Measurements from ENCODE around the gene ARMCX1.
A peak's percentile ranks its signal among the peaks of the same experiment; 100 is the strongest.
"Not testable (repeated sequence)": the region's sequence is repeated elsewhere in the genome, so short reads cannot be mapped to it uniquely, and the experiment has no call there.

Gene ARMCX1

DNA sequence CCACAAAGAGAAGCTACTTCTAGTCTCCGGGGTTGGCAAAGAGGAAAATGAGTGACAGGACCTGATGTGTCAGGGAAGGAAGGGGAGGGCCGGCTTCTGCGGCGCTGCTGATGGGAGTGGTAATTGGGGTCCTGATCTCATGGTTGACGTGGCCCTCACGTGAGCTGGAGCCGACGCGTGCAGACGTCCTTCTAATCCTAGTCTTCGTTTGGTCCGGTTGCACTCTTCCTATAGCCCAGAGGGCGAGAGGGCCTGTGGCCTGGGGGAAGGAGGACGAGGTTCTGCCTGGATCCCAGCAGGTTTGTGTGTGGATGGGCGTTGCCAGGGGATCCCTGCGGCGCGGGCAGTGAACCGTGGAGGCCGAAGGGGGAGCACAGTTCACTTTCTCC, at the start of gene ARMCX1:
Gene ARMCX1, plus strand, starts transcription at position 186 of the 389 bp plus-strand sequence. CDS start 2,384 bp downstream, outside the sequence.
- ATAC-seq, result peak in 1 of 2 donors; percentile 69

DNA sequence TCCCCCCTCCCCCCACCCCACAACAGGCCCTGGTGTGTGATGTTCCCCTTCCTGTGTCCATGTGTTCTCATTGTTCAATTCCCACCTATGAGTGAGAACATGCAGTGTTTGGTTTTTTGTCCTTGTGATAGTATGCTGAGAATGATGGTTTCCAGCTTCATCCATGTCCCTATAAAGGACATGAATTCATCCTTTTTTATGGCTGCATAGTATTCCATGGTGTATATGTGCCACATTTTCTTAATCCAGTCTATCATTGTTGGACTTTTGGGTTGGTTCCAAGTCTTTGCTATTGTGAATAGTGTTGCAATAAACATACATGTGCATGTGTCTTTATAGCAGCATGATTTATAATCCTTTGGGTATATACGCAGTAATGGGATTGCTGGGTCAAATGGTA, 47.4 kb upstream of the ARMCX1 start:
- not testable (repeated sequence) for ATAC-seq

- no peak for ATAC-seq
Observed at GRCh38 chrX:101507372-101507771, 43.0 kb upstream of the ARMCX1 start.

DNA sequence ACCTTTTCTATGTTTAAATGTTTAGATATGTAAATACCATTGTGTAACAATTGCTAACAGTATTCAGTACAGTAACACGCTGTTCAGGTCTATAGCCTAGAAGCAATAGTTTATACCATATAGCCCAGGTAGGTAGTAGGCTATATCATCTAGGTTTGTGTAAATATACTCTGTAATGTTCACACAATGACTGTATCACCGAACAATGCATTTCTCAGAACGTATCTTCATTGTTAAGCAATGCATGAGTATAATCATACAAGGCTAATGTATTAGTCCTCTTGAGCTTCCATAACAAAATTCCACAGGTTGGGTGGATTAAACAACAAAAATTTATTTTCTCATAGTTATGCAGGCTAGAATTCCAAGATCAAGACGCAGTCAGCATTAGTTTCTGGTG, 42.4 kb upstream of the ARMCX1 start:
- ATAC-seq, result no peak

DNA sequence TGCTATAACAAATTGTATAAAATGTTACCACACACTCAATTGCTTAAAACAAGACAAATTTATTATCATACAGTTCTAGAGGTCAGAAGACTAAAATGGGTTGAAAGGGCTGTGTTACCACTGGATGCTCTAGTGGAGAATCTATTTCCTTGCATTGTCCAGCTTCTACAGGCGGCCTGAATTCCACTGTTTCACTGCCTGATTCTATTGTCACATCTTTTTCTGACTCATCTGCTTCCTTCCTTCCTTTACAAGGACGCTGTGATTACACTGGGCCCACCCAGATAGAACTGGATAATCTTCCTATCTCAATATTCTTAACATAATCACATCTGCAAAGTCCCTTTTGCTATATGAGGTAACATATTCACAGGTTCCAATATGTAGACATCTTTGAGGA, 19.4 kb upstream of the ARMCX1 start:
- no peak for ATAC-seq

DNA sequence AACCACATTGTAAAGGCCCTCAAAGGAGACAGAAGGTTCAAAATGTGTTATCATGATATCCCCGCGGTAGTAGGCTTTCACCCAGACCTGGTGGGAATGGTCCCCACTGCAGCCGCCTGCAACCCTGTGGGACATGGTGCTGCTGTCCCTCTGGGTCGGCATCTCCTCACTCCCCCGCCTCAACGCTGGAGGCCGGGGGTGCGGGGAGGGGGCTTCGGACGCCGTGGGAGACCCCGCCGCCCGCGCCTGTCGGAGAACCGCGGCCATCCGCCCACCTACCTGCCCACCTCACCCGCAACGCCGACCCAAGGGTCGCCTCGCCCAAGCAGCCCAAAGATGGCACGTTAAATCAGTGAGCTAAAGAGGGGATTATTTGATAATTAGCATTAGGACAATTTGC, 11.2 kb upstream of the ARMCX1 start:
- ATAC-seq, result no peak

GRCh38 chrX:101550751-101551379, 518 bp downstream of the ARMCX1 start:
- no peak for ATAC-seq

DNA sequence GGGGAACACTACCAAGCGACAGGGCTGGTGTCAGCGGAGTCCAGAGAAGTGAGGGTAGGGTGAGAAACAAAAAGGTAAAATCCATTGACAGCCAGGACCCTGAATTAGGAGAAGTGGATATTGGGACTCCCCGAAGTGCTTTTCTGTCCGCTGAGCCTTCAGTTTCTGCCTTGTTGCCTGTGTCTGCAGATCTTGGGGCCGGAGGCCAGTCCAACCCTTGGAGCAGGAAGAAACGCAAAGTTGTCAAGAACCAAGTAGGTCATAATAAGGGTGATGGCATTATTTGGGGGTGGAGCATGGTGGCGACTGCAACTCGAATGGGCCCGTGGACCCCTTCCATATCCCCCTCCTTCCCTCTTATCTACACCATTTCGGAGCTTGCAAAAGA, 1.0 kb downstream of the ARMCX1 start:
- no peak for ATAC-seq

DNA sequence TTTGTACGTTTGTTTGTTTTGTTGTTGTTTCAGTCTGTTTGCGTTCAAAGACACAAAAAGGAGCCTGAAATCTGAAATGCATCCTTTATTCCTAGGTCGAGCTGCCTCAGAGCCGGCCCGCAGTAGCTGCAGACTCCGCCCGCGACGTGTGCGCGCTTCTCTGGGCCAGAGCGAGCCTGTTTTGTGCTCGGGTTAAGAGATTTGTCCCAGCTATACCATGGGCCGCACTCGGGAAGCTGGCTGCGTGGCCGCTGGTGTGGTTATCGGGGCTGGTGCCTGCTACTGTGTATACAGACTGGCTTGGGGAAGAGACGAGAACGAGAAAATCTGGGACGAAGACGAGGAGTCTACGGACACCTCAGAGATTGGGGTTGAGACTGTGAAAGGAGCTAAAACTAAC, 2.4 kb downstream of the ARMCX1 start:
- no peak for ATAC-seq

DNA sequence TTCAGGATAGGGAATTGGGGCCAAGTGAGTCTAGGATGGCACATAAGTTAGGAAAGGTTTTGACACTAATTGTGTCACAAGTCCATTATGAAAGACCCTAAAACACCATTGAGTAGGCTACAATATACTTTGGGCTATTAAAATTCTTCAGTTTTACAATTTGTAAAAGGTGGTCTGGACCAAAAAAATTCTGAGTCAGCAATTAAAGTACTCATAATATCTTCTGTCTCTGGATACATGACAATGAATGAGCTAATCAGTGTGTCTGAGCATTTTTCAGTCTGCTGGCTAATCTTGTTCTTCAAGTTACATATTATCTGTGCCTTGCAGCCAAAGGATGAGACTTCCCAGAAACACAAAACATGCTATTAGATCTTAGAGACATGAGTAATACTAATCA, 14.3 kb downstream of the ARMCX1 start:
- no peak for ATAC-seq

GRCh38 chrX:101595739-101596419, 45.5 kb downstream of the ARMCX1 start:
- ATAC-seq, result peak; percentile 68 to 71

DNA sequence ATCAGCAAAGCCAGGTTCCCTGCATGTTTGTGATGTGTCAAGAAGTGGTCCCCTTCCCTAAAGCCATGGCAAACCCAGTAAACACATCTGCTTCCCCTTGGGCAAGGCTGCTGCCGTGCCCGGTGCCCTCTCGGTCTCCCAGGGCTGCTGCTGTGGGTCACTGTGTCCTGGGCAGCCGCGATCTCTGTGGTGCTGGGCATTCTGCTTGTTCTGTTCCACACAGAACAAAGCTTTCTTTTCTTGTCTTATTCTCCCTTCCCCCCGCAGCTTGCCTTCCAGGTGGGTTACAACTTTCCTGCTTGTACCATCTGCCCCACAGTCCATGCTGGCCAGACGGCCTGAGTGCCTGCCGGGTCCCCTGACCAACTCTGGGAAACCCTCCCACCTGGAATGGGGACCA, 49.2 kb downstream of the ARMCX1 start:
- not testable (repeated sequence) for ATAC-seq

DNA sequence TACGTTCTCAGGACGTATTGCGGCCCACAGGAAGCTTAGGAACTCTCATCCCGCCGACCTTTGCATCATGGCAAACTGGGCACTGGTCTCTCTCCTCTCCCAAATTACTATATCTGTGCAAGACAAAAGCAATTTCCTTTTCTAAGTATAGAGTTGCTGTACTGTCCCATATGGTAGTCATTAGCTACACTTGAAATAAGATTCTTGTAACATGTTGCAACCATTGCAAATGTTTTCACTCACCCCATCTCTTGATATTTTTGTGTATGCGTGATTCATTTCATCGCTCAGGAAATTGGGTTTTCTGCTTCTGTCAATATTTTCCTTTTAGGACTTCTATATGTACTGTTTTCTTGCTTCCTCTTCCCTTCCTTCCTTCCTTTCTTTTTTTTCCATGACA, 51.7 kb downstream of the ARMCX1 start:
- ATAC-seq, result no peak
